ENCODE measurements around the gene SLC19A3. TPM values are rescaled to one million over a fixed set of nuclear protein-coding genes. Genes with fewer than 3 reads are reported as not detected.

Gene SLC19A3
- total and polyA plus RNA-seq, 2 experiments from 2014 or later, result 3.5 to 9.1 TPM

- TF ChIP-seq ZNF114 (CRISPR knock-in tag; IDR thresholded peaks at IDR 0.05), result no peak
- no peak for TF ChIP-seq POLR2AphosphoS5 (IDR thresholded peaks at IDR 0.05; ENCODE audit: low read depth)
- TF ChIP-seq ZNF462 (CRISPR knock-in tag; IDR thresholded peaks at IDR 0.05), result no peak
- no peak for TF ChIP-seq NANOG (IDR thresholded peaks at IDR 0.05; ENCODE audit: borderline replicate concordance)
- no peak for TF ChIP-seq EZH2 (IDR thresholded peaks at IDR 0.05; ENCODE audit: low read depth, unreplicated experiment)
- no peak for TF ChIP-seq JUNB (IDR thresholded peaks at IDR 0.05; ENCODE audit: unreplicated experiment)
- TF ChIP-seq CREB1 (CRISPR knock-in tag; IDR thresholded peaks at IDR 0.05; ENCODE audit: low read depth), result no peak
- no peaks in the 10 kb centered on the region for H3K36me3 Mint-ChIP-seq (ENCODE audit: low read depth)
- Histone ChIP-seq H3K4me2 (no peak overlapping the region), H3K79me2 (replicated peaks; ENCODE audit: insufficient read depth) (no peaks in the 10 kb centered on the region), H3K9me2 (ENCODE audit: insufficient read depth) (no peaks in the 10 kb centered on the region), H3K27me3 (ENCODE audit: insufficient read depth) (no peaks in the 10 kb centered on the region), H3K4me1 (ENCODE audit: insufficient read depth) (no peaks in the 10 kb centered on the region), H3K27ac (ENCODE audit: low read depth) (no peak overlapping the region), H2AFZ (no peak overlapping the region), H3F3A (replicated peaks; ENCODE audit: low read depth) (no peaks in the 10 kb centered on the region), H4K20me1 (replicated peaks; ENCODE audit: insufficient read depth) (no peaks in the 10 kb centered on the region), H3K36me3 (ENCODE audit: insufficient read depth) (no peaks in the 10 kb centered on the region), H3K4me3 (no peak overlapping the region)
- peaks cover 5% of the 10 kb centered on the region; the same call in 1 of the 3 replicates for H3K4me1 Mint-ChIP-seq
- DNase-seq (ENCODE audit: low spot score) (no peak), ATAC-seq (no peak)
- no peaks in the 10 kb centered on the region for H3K27me3 Mint-ChIP-seq (ENCODE audit: insufficient read depth, low read depth, poor library complexity)
- no peaks in the 10 kb centered on the region for H3K9me3 Mint-ChIP-seq
- H3K4me3 Mint-ChIP-seq, result no peak overlapping the region
- H3K27ac Mint-ChIP-seq, result no peak overlapping the region
Observed at GRCh38 chr2:227642656-227643055, 75.2 kb downstream of the SLC19A3 start.

- no peak for ATAC-seq
- TF ChIP-seq CREB1 (CRISPR knock-in tag; IDR thresholded peaks at IDR 0.05; ENCODE audit: low read depth), result no peak
- TF ChIP-seq ZNF114 (CRISPR knock-in tag; IDR thresholded peaks at IDR 0.05), result no peak
- TF ChIP-seq CTCF (conservative IDR thresholded peaks at IDR 0.05; ENCODE audit: low read depth in 2 of 2), result no peak
- TF ChIP-seq JUNB (IDR thresholded peaks at IDR 0.05; ENCODE audit: unreplicated experiment), result no peak
- TF ChIP-seq STAT1 (IDR thresholded peaks at IDR 0.05; ENCODE audit: unreplicated experiment), result no peak
- no peak for TF ChIP-seq NANOG (IDR thresholded peaks at IDR 0.05; ENCODE audit: borderline replicate concordance)
- no peak for TF ChIP-seq EZH2phosphoT487 (IDR thresholded peaks at IDR 0.05; ENCODE audit: unreplicated experiment)
- TF ChIP-seq REST (IDR thresholded peaks at IDR 0.05; ENCODE audit: unreplicated experiment), result no peak
- no peak for TF ChIP-seq POLR2AphosphoS5 (IDR thresholded peaks at IDR 0.05; ENCODE audit: low read depth)
Observed at GRCh38 chr2:227634201-227634600, 83.6 kb downstream of the SLC19A3 start.

More at GRCh38 chr2:227634201-227634600, 83.6 kb downstream of the SLC19A3 start:
- peaks cover 4% of the 10 kb centered on the region for H3K27me3 Mint-ChIP-seq (ENCODE audit: insufficient read depth, low read depth, poor library complexity)
- Histone ChIP-seq H3F3A (replicated peaks; ENCODE audit: low read depth) (no peaks in the 10 kb centered on the region), H3K27me3 (ENCODE audit: insufficient read depth) (no peaks in the 10 kb centered on the region), H2AFZ (no peak overlapping the region), H3K36me3 (ENCODE audit: insufficient read depth) (no peaks in the 10 kb centered on the region), H3K27ac (ENCODE audit: low read depth) (no peak overlapping the region), H3K9me2 (ENCODE audit: insufficient read depth) (no peaks in the 10 kb centered on the region), H3K79me2 (replicated peaks; ENCODE audit: insufficient read depth) (no peaks in the 10 kb centered on the region), H4K20me1 (replicated peaks; ENCODE audit: insufficient read depth) (no peaks in the 10 kb centered on the region), H3K4me3 (no peak overlapping the region), H3K4me2 (no peak overlapping the region), H3K4me1 (ENCODE audit: insufficient read depth) (no peaks in the 10 kb centered on the region)
- no peaks in the 10 kb centered on the region for H3K4me1 Mint-ChIP-seq
- H3K4me3 Mint-ChIP-seq, result no peak overlapping the region
- H3K9me3 Mint-ChIP-seq, result no peaks in the 10 kb centered on the region
- no peak for DNase-seq (ENCODE audit: low spot score)
- H3K36me3 Mint-ChIP-seq (ENCODE audit: low read depth), result no peaks in the 10 kb centered on the region
- no peak overlapping the region for H3K27ac Mint-ChIP-seq
